Ovary (tissue), 9 donors: ENCODE data around the gene OSBPL9. TPM values are rescaled to one million over a fixed set of nuclear protein-coding genes. Genes with fewer than 3 reads are reported as not detected.
A peak's percentile ranks its signal among the peaks of the same experiment; 100 is the strongest.

Experiments used
- DNase-seq, 5 donors: peaks; one replicate each; pipeline ENCODE4 v3.0.0-alpha.2; 2019 to 2020
- H3K27ac ChIP-seq, 2 donors: fragments of 200-600 bp; one replicate each; pipeline versions ENCODE4 v1.5.1 to v1.8.0; 2019 to 2022
- H3K27me3 ChIP-seq: fragments of 200-600 bp; one replicate; pipeline ENCODE4 v1.8.0; 2022
- H3K36me3 ChIP-seq: fragments of 200-600 bp; sonication (generic); one replicate; pipeline ENCODE4 v1.5.1; 2019
- H3K4me1 ChIP-seq: one replicate; pipeline ENCODE4 v1.8.1; 2013; ENCODE audit warnings: mild to moderate bottlenecking, moderate library complexity; ENCODE audit not compliant: insufficient read depth
- H3K4me3 ChIP-seq: fragments of 200-600 bp; sonication (generic); one replicate; pipeline ENCODE4 v1.5.1; 2017
- H3K9me3 ChIP-seq, 2 donors: fragments of 200-600 bp in 1 of 2; sonication (generic) in 1 of 2; one replicate each; pipeline versions ENCODE4 v1.5.1 to v1.8.1; 2013 to 2019; ENCODE audit warnings: mild to moderate bottlenecking in 1 of 2, moderate library complexity in 1 of 2
- CTCF ChIP-seq, 3 donors: fragments of 450-650 bp in 2 of 3; fragments of 200-600 bp in 1 of 3; IDR thresholded peaks; one replicate each; pipeline versions ENCODE4 v1.5.1 to v1.8.0; 2016 to 2022; ENCODE audit warnings: antibody characterized with exemption in 3 of 3, mild to moderate bottlenecking in 1 of 3
- EP300 ChIP-seq: sonication (generic); formaldehyde crosslinking; IDR thresholded peaks from one replicate; pipeline ENCODE4 v1.6.1; 2017; ENCODE audit warnings: antibody characterized with exemption
- POLR2A ChIP-seq: fragments of 450-650 bp; IDR thresholded peaks from one replicate; pipeline ENCODE4 v1.6.1; 2017; ENCODE audit warnings: antibody characterized with exemption, mild to moderate bottlenecking, moderate library complexity
- whole genome bisulfite sequencing, 3 donors: extraction: QIAGEN DNeasy Blood & Tissue Kit in 1 of 3; methylation state at CpG; one replicate each; pipeline versions ENCODE4 v1.1.5 to v1.1.7; 2013 to 2017; 5-methylcytosine and 5-hydroxymethylcytosine counted together
- intact Hi-C, 4 donors: fragments of 100-400 bp; cut with DNase I; formaldehyde crosslinking; loops; one replicate each; pipeline versions ENCODE4 v1.11.0 to v1.15.1; 2022 to 2023
- polyA plus RNA-seq, 2 donors: library from polyadenylated mRNA; stranded (reverse); fragments of 200-250 nt in 1 of 2; fragments of 350-450 nt in 1 of 2; fragmentation: Illumina TruSeq in 1 of 2; extraction: RNeasy Lipid Tissue Mini Kit (QIAGEN cat#74804) in 1 of 2; gene quantifications; one replicate each; pipeline ENCODE4 v1.2.3, GENCODE V29; 2013 to 2014
- total RNA-seq, 7 donors: library from RNA; depleted of rRNA in 2 of 7; stranded (reverse); fragments of >200 nt in 2 of 7; fragmentation: NEBNext Ultra II Directional in 3 of 7; extraction: Animal tissue kit (Norgen Biotek cat#: 25700) in 3 of 7; gene quantifications; one replicate each; pipeline versions ENCODE4 v1.1.0 to v1.2.4, GENCODE V29; 2016 to 2023
- donor health status: DM: no; HTN: no; CAD: no; lungs with moderate emphysema.
- donor health status: DM: no; HTN: no; CAD: no.
- donor health status: Bipolar disorder and iron deficiency.
- donor health status: DM: yes; HTN: yes; CAD: no.
- donor health status: DM: no; HTN: no; CAD: no.
- donor health status: DM: yes; HTN: yes; CAD: no.

Gene OSBPL9
- total and polyA plus RNA-seq, 9 donors, result 53.1 to 92.4 (median 72.6) TPM

GRCh38 chr1:51583532-51583931 is 33.4 kb upstream of the OSBPL9 start:
- Histone ChIP-seq H3K36me3 (no peaks in the 10 kb centered on the region), H3K4me3 (no peak overlapping the region), H3K9me3 (no peaks in the 10 kb centered on the region), H3K4me1 (peaks cover 3% of the 10 kb centered on the region), H3K27ac (peak overlapping the region in 1 of 2 donors; percentile 25), H3K27me3 (no peaks in the 10 kb centered on the region)
- intact Hi-C loops, result no loop called here
- WGBS, 3 donors, result 12 to 18% (median 18%) methylated on average over 9 of the region's 9 CpGs
- peak; percentile 58 to 79 (median 73) for DNase-seq
- TF ChIP-seq CTCF (IDR thresholded peaks at IDR 0.05), result no peak

DNA sequence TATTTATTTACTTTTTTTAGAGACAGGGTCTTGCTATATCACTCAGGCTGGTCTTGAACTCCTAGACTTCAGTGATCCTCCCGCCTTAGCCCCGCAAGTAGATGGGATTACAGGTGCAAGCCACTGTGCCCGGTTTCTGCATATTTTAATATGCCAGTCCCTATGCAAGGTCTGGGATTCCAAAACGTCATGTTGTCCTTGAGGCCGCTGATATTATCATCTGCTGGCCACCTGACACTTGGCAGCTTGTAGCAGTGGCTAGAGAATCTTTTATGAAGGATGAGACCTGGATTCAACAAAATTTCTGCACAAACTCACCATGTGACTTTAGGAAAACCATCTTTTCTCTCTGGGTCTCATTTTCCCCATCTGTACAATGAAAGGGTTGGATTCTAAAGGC is 32.9 kb upstream of the OSBPL9 start:
- H3K4me1 ChIP-seq, result peaks cover 3% of the 10 kb centered on the region
- TF ChIP-seq POLR2A (no peak), CTCF (IDR thresholded peaks at IDR 0.05) (no peak), EP300 (no peak)
- WGBS, 3 donors, result 72 to 77% (median 72%) methylated on average over 5 of the region's 5 CpGs
- H3K36me3 ChIP-seq, result no peaks in the 10 kb centered on the region
- DNase-seq, result no peak
- H3K4me3 ChIP-seq, result no peak overlapping the region
- no peak overlapping the region for H3K27ac ChIP-seq
- no peaks in the 10 kb centered on the region for H3K9me3 ChIP-seq
- H3K27me3 ChIP-seq, result no peaks in the 10 kb centered on the region
- intact Hi-C loops, result no loop called here

DNA sequence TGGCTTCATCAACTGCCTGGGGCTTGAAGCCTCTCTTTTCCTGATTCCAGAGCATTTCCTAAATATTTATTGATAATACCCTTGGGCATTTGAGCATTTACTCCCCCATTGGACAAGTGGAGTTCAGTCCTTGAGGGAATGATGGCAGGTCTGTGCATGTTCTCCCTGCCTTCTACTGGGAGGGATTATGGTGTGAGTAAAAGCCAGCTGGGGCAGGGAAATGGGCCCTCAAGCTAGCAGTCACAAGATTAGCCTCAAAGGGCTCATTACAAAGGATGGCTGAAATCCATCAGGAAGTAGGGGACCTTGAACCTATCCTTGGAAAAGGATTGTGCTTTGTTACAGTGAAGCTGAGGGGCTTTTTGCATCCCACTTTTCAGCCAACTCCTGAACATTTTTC is 24.2 kb upstream of the OSBPL9 start:
- DNase-seq, result no peak
- Histone ChIP-seq H3K4me1 (no peaks in the 10 kb centered on the region), H3K27ac (no peak overlapping the region), H3K4me3 (no peak overlapping the region), H3K9me3 (no peaks in the 10 kb centered on the region), H3K36me3 (no peaks in the 10 kb centered on the region), H3K27me3 (no peaks in the 10 kb centered on the region)
- TF ChIP-seq POLR2A (no peak), CTCF (IDR thresholded peaks at IDR 0.05) (no peak), EP300 (no peak)
- intact Hi-C loops, result no loop called here

GRCh38 chr1:51594716-51595115 is 22.2 kb upstream of the OSBPL9 start:
- Histone ChIP-seq H3K4me3 (no peak overlapping the region), H3K27ac (no peak overlapping the region), H3K4me1 (no peaks in the 10 kb centered on the region), H3K36me3 (no peaks in the 10 kb centered on the region), H3K9me3 (no peaks in the 10 kb centered on the region), H3K27me3 (no peaks in the 10 kb centered on the region)
- DNase-seq, result no peak
- 83 to 97% (median 88%) methylated on average over 18 to 20 of the region's 20 CpGs for WGBS, 3 donors
- TF ChIP-seq POLR2A (no peak), CTCF (IDR thresholded peaks at IDR 0.05) (no peak), EP300 (no peak)
- intact Hi-C loops, result no loop called here

GRCh38 chr1:51600529-51600928 is 16.4 kb upstream of the OSBPL9 start:
- intact Hi-C loops, result no loop called here
- no peak for TF ChIP-seq EP300
- TF ChIP-seq CTCF (IDR thresholded peaks at IDR 0.05), result no peak
- no peak for TF ChIP-seq POLR2A
- WGBS, 3 donors, result 52 to 69% (median 64%) methylated on average over 2 of the region's 2 CpGs
- no peak for DNase-seq
- no peak overlapping the region for H3K27ac ChIP-seq
- H3K27me3 ChIP-seq, result no peaks in the 10 kb centered on the region
- no peaks in the 10 kb centered on the region for H3K9me3 ChIP-seq
- H3K4me1 ChIP-seq, result no peaks in the 10 kb centered on the region
- no peak overlapping the region for H3K4me3 ChIP-seq
- no peaks in the 10 kb centered on the region for H3K36me3 ChIP-seq
